Measurements from ENCODE around the gene INSYN2B. TPM values are rescaled to one million over a fixed set of nuclear protein-coding genes. Genes with fewer than 3 reads are reported as not detected.

INSYN2B gene
- polyA plus RNA-seq, 1 donor (not counting 4 experiments of a cell fraction or from before 2014, with no cell fraction given) = 0.16 TPM

DNA sequence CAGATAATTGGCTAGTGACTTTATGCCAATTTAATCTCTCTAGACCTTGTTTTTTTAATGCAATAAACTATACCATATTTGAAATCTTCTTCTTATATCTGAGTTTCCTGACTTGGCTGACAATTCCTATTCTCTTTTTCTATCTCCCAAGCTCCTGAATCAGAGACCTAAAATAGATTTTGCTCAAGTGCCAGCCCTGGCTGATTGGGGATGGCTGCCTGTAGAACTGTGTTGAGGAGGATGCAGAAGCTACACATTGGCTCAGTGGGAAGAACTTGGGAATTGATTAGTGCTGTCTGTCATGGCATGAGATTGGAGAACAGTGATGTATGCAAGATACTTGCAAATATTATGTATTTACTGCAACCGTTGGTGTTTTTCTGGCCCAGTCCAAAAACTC lies 132.8 kb downstream of the INSYN2B start:
- TF ChIP-seq, protein P1, sequence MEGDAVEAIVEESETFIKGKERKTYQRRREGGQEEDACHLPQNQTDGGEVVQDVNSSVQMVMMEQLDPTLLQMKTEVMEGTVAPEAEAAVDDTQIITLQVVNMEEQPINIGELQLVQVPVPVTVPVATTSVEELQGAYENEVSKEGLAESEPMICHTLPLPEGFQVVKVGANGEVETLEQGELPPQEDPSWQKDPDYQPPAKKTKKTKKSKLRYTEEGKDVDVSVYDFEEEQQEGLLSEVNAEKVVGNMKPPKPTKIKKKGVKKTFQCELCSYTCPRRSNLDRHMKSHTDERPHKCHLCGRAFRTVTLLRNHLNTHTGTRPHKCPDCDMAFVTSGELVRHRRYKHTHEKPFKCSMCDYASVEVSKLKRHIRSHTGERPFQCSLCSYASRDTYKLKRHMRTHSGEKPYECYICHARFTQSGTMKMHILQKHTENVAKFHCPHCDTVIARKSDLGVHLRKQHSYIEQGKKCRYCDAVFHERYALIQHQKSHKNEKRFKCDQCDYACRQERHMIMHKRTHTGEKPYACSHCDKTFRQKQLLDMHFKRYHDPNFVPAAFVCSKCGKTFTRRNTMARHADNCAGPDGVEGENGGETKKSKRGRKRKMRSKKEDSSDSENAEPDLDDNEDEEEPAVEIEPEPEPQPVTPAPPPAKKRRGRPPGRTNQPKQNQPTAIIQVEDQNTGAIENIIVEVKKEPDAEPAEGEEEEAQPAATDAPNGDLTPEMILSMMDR (optimal IDR thresholded peaks at IDR 0.05 in 1 of 3, IDR thresholded peaks at IDR 0.05 in 1 of 3, conservative IDR thresholded peaks at IDR 0.05 in 1 of 3; ENCODE audit: extremely low read depth in 1 of 3, insufficient read depth in 2 of 3, low read length in 3 of 3) = no peak
- TF ChIP-seq EZH2 (IDR thresholded peaks at IDR 0.05; ENCODE audit: low read length) = no peak
- Histone ChIP-seq H4K20me1 (ENCODE audit: control insufficient read depth, extremely low read depth, insufficient read depth, low read length) (no peaks in the 10 kb centered on the region), H3K9me1 (ENCODE audit: control insufficient read depth, extremely low read depth, insufficient read depth, low read length) (no peaks in the 10 kb centered on the region), H3K4me1 (ENCODE audit: control insufficient read depth, extremely low read depth, insufficient read depth, low read length) (no peaks in the 10 kb centered on the region), H3K9me3 (ENCODE audit: control insufficient read depth, low read depth, low read length) (no peaks in the 10 kb centered on the region), H2AFZ (ENCODE audit: control insufficient read depth, low read length) (no peak overlapping the region), H3K27me3 (ENCODE audit: control insufficient read depth, extremely low read depth, insufficient read depth, low read length) (no peaks in the 10 kb centered on the region), H3K4me2 (ENCODE audit: control insufficient read depth, extremely low read depth, insufficient read depth, low read depth, low read length) (no peak overlapping the region), H3K9ac (ENCODE audit: control insufficient read depth, extremely low read depth, insufficient read depth, low read length) (no peak overlapping the region), H3K4me3 (ENCODE audit: control insufficient read depth in 2 of 3, extremely low read depth in 1 of 3, insufficient read depth in 2 of 3, low read depth in 1 of 3, low read length in 3 of 3) (no peak overlapping the region), H3K27ac (ENCODE audit: control insufficient read depth, insufficient read depth, low read length) (no peak overlapping the region), H3K36me3 (ENCODE audit: control insufficient read depth in 2 of 2, extremely low read depth in 1 of 2, insufficient read depth in 2 of 2, low read length in 2 of 2) (no peaks in the 10 kb centered on the region), H3K79me2 (ENCODE audit: control insufficient read depth, insufficient read depth, low read length) (no peaks in the 10 kb centered on the region)
- dilution Hi-C loops (cut with MboI; ENCODE audit: extremely low pct_ligation_motif_present, low sequenced_read_pairs) = no loop called here
- no peak for FAIRE-seq
- no peak for DNase-seq (ENCODE audit: low read depth, low spot score)

DNA sequence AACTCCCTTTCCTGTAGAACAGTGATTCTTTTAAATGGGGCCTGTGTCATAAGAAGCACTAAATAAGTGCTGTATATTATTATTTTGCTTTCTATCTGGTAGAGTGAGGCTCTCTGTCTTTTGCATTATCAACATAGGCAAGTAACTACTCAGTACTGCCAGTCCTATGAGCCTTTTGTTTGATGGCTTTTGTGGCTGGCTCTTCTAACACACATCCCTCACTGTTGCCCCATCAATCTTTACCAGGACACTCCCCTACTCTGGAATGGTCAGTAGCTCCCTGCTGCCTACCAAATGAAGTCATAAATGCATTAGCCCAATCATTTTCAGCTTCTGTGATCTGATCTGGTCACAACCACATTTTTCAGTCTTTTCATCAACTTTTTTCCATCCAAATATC lies 137.6 kb downstream of the INSYN2B start:
- no peak overlapping the region for H3K4me3 ChIP-seq (ENCODE audit: control insufficient read depth in 2 of 3, extremely low read depth in 1 of 3, insufficient read depth in 2 of 3, low read depth in 1 of 3, low read length in 3 of 3)
- FAIRE-seq (no peak), DNase-seq (ENCODE audit: low read depth, low spot score) (no peak)
- H3K9ac ChIP-seq (ENCODE audit: control insufficient read depth, extremely low read depth, insufficient read depth, low read length) = no peak overlapping the region
- H3K9me3 ChIP-seq (ENCODE audit: control insufficient read depth, low read depth, low read length) = no peaks in the 10 kb centered on the region
- H2AFZ ChIP-seq (ENCODE audit: control insufficient read depth, low read length) = no peak overlapping the region
- H3K4me2 ChIP-seq (ENCODE audit: control insufficient read depth, extremely low read depth, insufficient read depth, low read depth, low read length) = no peak overlapping the region
- dilution Hi-C loops (cut with MboI; ENCODE audit: extremely low pct_ligation_motif_present, low sequenced_read_pairs) = no loop called here
- H3K27me3 ChIP-seq (ENCODE audit: control insufficient read depth, extremely low read depth, insufficient read depth, low read length) = no peaks in the 10 kb centered on the region
- H3K4me1 ChIP-seq (ENCODE audit: control insufficient read depth, extremely low read depth, insufficient read depth, low read length) = no peaks in the 10 kb centered on the region
- no peaks in the 10 kb centered on the region for H3K79me2 ChIP-seq (ENCODE audit: control insufficient read depth, insufficient read depth, low read length)
- no peak overlapping the region for H3K27ac ChIP-seq (ENCODE audit: control insufficient read depth, insufficient read depth, low read length)
- H4K20me1 ChIP-seq (ENCODE audit: control insufficient read depth, extremely low read depth, insufficient read depth, low read length) = no peaks in the 10 kb centered on the region
- H3K36me3 ChIP-seq (ENCODE audit: control insufficient read depth in 2 of 2, extremely low read depth in 1 of 2, insufficient read depth in 2 of 2, low read length in 2 of 2) = no peaks in the 10 kb centered on the region
- no peak for TF ChIP-seq EZH2 (IDR thresholded peaks at IDR 0.05; ENCODE audit: low read length)
- TF ChIP-seq, protein P1 (optimal IDR thresholded peaks at IDR 0.05 in 1 of 3, IDR thresholded peaks at IDR 0.05 in 1 of 3, conservative IDR thresholded peaks at IDR 0.05 in 1 of 3; ENCODE audit: extremely low read depth in 1 of 3, insufficient read depth in 2 of 3, low read length in 3 of 3) = no peak
- no peaks in the 10 kb centered on the region for H3K9me1 ChIP-seq (ENCODE audit: control insufficient read depth, extremely low read depth, insufficient read depth, low read length)
